Retina (tissue), 1 donor: ENCODE measurements around the gene MTF2.
"Not testable (repeated sequence)": the region's sequence is repeated elsewhere in the genome, so short reads cannot be mapped to it uniquely, and the experiment has no call there.

Experiments
- DNase-seq: peaks from one replicate; pipeline ENCODE4 v3.0.0-alpha.2; 2016

MTF2 gene

DNA sequence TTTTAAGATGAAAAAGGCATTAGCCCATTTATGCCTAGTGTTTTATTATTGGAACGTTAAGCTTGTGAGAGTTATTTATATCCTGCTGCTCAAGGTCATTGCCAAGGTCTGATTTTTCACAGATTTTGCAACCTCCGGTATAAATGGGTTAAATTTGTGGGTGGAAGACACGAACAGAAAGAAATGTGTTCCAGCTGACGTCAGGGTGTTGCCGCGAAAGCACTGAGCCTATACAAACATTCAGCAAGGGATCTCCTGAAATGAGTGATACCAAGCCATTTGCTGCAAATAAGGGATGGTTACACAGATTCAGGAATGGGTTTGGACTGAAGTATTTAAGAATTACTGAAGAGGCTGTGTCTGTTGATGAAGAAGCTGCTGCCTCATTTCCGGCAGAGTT is 68.9 kb downstream of the MTF2 start:
- no peak for DNase-seq

DNA sequence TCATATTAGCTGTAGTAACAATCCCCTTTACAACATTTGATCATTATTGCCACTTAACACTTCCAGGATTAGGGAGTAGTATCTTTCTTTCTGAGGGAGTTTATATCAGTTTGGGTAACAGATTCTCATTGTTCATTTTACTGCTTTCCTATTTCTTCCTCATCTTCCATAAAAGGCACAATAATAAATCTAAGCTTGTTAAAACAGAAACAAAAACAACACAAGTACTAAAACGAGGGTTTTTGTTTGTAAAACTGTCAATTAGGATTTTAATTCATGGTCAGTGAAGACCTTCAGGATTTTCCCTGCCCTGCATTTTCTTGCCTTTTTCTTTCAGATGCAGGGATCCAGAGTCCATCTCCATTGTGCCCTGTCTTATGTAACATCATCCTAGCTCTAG is 71.6 kb downstream of the MTF2 start:
- DNase-seq, result no peak

DNA sequence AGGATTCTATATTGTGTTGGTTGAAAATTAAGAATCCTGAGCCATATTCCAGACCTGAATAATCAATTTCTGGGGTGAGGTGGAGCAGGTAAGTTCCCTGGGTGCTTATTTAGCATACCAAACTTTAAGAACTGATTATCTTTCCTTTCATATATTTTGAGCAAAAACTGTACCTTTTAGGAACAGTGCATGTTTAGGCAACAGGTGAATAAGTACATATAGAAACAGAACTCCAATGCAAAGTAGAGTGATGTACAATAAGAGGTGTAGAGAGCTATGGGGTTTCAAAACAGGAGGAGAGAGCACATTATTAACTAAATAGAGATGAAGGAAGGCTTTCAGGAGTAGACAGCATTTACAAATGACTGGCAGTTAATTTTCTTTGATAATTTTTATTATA is 72.4 kb downstream of the MTF2 start:
- no peak for DNase-seq

DNA sequence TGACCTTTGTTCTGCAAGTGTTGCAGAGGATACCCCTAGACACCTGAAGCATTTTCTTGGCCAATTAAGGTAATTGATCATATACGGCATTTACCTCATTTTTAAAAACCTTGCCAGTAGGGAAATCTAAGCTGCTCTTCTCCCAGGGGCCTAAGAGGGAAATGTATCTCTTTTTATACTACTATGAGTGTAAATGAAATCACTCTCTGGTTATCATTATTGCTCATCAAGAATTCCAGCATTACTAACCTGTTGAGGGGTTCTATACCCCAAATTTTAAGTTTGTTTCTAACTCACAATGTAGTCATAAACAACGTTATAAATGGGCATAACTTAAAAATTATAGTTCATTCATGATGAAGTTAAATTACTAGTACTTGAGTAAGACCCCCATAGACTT is 73.8 kb downstream of the MTF2 start:
- no peak for DNase-seq

DNA sequence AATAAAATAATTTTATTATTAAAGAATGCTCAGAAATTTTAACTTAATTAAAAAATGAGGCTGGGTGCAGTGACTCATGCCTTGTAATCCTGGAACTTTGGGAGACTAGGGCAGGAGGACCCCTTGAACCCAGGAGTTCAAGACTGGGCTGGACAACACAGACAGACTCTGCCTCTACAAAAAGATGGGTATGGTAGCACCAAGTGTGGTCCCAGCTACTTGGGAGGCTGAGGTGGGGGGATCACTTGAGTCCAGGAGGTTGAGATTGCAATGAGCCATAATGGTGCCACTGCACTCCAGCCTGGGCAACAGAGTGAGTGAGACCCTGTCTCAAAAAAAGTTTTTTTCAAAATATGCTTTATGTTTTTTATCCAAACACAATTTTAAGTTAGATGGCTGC is 75.8 kb downstream of the MTF2 start:
- no peak for DNase-seq

DNA sequence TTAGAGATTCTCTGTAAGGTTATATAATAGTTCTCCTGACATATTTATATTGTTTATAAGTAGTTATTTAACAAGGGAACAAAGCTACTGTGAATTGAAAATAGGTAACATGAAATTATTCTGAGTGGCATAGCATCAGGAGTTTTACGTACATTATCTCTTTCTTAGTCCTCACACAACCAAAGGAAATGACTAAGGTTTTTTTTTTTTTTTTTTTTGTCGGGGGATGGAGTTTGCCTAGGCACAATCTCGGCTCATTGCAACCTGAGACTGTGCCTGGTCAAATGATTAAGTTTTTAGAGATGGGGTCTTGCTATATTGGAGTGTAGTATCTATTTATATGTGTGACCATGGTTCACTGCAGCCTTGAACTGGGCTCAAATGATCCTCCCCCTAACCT is 76.3 kb downstream of the MTF2 start:
- DNase-seq, result no peak

DNA sequence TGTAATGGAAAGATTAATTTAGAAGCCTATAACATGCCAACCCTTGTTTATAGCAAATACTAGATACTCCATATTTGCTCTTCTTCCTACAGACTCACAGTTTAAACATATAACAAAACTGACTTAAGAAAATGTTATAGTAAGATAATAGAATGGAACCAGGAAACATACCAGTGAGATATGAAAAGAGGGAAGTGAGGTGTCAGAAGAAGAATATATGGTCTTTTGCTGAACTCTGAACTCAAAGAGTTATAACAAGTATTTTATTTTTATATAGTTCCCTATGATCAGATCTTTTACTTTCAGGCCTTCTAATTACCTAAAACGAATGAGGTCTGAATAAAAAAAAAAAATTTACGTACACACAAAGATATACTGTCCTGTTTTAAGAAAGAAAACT is 80.3 kb downstream of the MTF2 start:
- no peak for DNase-seq

DNA sequence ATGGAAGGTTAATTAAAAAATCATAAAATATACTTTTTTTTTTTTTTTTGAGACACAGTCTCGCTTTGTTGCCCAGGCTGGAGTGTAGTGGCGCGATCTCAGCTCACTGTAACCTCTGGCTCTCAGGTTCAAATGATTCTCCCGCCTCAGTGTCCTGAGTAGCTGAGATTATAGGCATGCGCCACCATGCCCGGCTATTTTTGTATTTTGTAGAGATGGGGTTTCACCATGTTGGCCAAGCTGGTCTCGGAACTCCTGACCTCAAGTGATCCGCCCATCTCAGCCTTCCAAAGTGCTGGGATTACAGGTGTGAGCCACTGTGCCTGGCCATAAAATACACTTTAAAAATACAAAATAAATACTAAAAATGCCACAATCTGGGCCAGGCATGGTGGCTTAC is 84.2 kb downstream of the MTF2 start:
- DNase-seq, result not testable (repeated sequence)

DNA sequence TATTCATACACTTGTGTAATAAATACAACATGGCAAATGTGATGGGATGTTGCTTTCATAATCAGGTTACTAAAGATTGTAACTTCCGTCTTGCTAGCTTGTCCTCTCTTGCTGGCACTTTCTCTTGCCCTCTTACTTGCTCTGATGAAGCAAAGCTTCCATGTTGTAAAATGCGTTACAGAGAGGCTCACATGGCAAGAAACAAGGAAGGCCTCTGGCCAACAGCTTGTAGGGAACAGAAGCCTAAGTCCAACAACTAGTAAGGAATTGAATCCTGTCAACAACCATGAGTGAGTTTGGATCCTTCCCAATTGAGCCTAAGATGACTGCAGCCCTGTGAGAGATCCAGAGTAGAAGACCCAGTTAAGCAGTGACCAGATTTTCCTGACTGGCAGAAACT is 85.7 kb downstream of the MTF2 start:
- no peak for DNase-seq

DNA sequence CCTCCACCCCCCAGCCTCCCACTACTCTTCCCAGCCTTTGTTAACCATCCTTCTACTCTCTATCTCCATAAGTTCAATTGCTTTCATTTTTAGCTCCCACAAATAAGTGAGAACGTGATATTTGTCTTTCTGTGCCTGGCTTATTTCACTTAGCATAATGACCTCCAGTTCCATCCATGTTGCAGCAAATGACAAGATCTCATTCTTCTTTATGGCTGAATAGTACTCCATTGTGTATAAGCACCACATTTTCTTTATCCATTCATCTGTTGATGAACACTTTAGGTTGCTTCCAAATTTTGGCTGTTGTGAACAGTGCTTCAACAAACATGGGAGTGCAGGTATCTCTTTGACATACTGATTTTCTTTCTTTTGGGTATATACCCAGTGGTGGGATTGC is 86.8 kb downstream of the MTF2 start:
- not testable (repeated sequence) for DNase-seq

DNA sequence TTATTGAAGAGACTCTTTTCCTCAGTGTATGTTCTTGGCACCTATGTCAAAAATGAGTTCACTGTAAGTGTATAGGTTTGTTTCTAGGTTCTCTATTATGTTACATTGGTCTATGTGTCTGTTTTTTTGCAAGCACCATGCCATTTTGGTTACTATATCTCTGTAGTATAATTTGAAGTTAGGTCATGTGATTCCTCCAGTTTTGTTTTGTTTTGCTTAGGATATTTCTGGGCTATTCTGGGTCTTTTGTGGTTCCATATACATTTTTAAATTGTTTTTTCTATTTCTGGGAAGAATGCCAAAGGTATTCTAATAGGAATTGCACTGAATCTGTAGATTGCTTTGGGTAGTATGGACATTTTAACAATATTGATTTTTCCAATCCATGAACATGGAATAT is 87.9 kb downstream of the MTF2 start:
- no peak for DNase-seq

DNA sequence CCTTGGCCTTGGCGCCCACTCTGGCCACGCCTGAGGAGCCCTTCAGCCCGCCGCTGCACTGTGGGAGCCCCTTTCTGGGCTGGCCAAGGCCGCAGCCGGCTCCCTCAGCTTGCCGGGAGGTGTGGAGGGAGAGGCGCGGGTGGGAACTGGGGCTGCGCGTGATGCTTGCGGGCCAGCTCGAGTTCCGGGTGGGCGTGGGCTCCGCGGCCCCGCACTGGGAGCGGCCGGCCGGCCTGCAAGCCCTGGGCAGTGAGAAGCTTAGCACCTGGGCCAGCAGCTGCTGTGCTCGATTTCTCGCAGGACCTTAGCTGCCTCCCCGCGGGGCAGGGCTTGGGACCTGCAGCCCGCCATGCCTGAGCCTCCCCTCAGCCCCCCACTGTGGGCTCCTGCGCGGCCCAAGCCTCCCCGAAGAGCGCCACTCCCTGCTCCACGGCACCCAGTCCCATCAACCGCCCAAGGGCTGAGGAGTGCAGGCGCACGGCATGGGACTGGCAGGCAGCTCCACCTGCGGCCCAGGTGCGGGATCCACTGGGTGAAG is 91.1 kb downstream of the MTF2 start:
- not testable (repeated sequence) for DNase-seq

DNA sequence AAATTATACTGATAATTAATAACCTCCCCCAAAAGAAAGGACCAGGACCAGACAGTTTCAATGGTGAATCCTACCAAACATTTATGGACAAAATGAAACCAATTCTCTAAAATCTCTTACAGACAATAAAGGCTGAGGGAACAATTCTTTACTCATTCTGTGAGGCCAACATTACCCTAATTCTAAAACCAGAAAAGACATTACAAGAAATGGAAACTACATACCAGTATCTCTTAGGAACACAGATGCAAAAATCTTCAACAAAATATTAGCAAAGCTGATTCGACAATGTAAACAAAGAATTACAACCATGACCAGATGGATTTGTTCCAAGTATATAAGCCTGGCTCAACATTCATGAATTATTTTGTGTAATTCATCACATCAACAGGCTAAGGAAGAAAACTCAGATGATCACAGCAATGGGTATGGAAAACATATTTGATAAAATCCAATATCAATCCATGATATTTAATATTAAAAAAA is 92.5 kb downstream of the MTF2 start:
- no peak for DNase-seq

DNA sequence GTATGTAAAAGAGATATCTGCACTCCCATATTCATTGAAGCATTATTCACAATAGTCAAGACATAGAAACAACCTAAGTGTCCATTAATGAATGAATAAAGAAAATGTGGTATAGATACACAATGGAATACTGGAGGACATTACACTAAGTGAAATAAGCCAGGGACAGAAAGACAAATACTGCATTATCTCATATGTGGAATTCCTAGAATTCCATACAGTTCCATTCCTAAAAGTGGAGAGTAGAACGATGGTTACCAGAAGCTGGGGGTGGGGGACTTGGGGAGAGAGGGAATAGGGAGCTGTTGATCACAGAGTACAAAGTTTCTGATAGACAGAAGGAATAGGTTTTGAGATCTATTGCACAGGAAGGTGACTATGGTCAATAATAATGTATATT is 93.7 kb downstream of the MTF2 start:
- DNase-seq, result no peak

DNA sequence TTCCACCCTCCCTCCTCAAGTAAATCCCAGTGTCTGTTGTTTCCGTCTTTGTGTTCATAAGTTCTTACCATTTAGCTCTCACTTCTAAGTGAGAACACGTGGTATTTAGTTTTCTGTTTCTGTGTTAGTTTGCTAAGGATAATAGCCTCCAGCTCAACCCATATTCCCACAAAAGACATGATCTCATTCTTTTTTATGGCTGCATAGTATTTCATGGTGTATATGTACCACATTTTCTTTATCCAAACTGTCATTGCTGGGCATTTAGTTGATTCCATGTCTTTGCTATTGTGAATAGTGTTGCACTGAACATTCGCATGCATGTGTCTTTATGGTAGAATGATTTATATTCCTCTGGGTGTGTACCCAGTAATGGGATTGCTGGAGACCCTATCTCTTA is 95.6 kb downstream of the MTF2 start:
- DNase-seq, result not testable (repeated sequence)

DNA sequence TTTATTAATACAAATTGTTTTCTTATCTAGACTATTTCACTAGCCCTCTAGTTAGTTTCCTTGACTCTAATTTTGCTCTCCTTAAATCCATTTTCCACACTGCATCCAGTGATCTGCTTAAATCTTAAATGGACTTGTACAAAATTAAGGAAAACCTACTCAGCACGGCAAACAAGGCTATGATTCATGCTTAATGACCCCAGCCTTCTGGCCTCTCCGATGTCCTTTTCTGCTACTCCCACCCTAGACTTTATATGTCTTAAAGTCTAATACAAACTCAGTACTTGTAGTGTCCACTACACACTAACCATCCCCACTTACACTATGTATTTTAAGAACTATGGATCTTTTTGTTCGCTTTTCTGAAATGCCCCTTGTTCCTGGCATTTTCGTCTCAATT is 98.9 kb downstream of the MTF2 start:
- DNase-seq, result no peak

DNA sequence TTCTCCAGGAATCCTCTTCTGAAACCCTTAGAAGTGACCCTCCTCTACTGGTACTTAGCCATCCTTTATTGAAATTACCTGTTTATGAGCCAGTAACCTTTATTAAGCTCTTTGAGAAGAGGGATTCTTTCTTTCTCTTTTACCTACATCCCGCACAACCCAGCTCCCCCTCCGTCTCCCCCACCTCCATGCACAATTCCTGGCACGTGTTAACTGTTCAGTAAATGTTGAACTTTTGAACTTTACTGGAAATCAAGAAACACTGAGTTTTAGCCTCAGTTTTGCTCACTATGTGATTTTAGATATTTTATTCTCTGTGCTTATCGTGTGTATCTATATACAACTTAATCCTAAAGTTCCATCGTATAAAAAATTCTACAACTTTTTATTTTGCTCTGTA is 99.3 kb downstream of the MTF2 start:
- DNase-seq, result no peak

DNA sequence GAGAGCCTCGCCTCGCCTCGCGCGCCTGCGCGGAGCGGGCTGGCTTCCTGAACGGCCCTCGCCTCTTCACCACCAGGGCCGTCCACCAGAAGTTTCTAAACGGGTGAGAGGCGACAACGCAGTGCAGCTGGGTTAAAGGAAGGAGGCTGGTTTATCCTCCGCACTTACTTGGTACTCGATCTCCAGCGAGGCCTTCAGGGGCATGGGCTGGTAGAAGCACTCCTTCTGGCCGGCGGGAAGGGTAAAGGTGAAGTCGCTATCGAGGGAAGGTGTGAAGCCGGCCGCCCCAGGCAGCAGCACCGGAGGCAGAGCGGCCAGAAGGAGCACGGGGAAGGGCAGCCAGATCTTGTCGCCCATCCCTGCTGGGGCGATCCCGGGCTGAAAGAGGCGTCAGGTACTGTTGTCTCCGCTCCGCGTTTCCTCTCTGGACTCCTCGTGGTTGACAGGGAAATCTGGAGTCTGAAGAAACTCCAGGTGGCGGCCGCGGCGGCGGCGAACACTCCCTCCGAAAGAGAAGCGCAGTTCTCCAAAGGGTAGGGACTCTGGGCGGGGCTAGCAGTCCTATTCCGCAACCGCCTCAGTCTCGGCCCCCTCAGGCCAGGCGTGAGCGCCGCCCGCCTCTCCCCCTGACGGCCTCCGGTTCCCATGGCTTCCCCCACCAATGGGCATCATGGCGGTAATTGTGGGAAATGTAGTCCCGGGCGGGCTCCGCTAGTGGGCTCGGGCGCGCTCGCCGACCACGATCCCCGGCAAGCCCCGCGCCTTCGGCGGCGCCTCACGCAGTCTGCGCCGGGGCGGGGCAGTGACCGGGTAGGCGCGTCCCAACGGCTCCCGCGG is 101.0 kb downstream of the MTF2 start, which contains the start of gene TMED5:
TMED5 (minus strand) TSS at position 528 of the 837 bp plus-strand sequence; CDS start at position 357, 171 bp downstream.
- DNase-seq, result peak; percentile 98

DNA sequence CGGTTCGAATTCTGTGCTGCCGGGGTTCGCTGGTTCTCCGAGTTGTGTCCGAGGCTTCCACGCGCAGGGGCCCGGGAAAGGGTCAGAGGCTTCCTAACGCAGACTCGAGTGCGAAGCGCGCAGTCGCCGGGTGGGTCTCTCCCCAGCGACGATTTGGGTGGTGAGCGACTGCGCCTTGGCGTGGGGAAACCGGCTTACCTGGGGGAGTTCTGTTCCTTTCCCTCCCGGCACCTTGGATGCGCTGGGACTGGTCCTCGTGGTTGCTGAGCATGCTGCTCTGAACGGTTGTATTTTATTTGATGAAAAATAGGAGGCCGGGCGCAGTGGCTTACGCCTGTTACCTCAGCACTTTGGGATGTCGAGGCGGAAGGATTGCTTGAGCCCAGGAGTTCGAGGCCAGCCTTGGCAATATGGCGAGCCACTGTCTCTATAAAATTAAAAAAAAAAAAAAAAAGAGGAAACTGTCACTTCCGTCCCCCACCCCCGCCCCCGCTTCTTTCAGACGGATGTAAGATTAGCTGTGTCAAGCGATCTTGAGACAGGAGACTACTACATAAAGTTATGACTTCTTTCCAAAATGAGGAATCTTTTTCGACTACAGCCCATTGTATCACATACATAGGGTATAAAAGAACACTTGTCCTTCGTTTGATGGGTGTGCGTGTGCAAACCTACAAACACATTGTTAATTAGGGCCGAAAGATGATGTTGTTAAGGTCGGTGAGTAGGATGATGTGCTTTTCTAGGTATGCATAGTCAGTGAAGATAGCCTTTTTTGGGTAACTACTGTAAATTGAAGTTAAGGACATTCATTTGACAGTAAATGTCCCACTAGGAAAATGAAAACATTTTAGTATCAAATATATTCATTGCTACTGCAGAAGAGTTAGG is 101.9 kb downstream of the MTF2 start, which contains the start of gene CCDC18:
CCDC18 (plus strand) TSS at position 2 of the 891 bp plus-strand sequence. CDS start 2,638 bp downstream, outside the sequence.
- no peak for DNase-seq

DNA sequence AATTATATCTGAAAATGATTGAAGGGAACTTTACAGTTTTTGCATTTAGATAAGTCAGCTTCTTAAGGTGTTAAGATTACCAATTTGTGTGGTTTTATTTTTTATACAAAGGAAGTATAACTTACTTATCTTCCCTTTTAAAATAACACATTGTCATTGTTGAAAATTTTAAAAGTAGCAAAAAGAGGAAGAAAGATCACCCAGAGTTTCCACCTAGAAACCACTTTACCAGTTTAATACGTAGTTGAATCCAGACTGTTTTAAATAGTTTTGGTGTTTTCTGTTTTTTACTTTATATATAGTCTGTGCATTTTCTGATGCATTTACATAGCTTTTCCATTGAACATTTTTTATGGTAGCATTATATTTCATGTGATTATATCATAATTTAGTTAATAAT is 107.6 kb downstream of the MTF2 start:
- no peak for DNase-seq
